ENCODE results near the gene MAGI2.

The MAGI2 gene

DNA sequence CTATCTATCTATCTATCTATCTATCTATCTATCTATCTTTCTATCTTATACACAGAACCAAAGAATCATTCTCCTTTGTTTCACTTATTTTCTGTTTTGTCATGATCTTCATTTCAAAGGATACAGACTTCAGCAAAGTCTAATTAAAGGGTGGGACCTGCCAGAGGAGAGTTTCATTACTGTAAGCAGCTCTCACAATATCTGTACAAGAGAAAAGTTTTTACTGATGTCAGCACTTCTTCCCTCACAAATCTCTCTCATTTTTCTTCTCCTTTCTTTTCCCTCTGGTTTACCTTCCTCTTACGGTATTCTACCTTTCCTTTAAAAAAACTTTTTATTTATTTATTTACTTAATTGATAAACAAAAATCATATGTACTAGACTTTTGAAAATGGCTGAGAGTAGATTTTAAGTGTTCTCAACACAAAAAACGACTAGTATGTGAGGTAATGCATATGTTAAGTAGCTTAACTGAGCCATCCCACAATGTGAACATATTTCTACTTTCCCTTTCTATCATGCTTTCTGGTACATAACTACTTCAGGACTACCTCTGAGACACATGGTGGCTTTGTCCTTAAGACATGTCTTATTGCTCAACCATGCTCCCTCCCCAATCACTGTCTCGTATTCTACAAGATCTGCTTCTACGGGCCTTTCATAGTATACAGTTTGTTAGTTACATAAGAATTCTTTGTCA is 955.6 kb downstream of the MAGI2 start:
- no peak for DNase-seq (ENCODE audit: low spot score)
- CTCF ChIA-PET, result no interaction called here
- no peak overlapping the region for H3K27ac ChIP-seq
- TF ChIP-seq, protein P1, sequence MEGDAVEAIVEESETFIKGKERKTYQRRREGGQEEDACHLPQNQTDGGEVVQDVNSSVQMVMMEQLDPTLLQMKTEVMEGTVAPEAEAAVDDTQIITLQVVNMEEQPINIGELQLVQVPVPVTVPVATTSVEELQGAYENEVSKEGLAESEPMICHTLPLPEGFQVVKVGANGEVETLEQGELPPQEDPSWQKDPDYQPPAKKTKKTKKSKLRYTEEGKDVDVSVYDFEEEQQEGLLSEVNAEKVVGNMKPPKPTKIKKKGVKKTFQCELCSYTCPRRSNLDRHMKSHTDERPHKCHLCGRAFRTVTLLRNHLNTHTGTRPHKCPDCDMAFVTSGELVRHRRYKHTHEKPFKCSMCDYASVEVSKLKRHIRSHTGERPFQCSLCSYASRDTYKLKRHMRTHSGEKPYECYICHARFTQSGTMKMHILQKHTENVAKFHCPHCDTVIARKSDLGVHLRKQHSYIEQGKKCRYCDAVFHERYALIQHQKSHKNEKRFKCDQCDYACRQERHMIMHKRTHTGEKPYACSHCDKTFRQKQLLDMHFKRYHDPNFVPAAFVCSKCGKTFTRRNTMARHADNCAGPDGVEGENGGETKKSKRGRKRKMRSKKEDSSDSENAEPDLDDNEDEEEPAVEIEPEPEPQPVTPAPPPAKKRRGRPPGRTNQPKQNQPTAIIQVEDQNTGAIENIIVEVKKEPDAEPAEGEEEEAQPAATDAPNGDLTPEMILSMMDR (conservative IDR thresholded peaks at IDR 0.05; ENCODE audit: low read depth), result no peak
- POLR2A ChIA-PET (ENCODE audit: low non-redundant PET), result no interaction called here

DNA sequence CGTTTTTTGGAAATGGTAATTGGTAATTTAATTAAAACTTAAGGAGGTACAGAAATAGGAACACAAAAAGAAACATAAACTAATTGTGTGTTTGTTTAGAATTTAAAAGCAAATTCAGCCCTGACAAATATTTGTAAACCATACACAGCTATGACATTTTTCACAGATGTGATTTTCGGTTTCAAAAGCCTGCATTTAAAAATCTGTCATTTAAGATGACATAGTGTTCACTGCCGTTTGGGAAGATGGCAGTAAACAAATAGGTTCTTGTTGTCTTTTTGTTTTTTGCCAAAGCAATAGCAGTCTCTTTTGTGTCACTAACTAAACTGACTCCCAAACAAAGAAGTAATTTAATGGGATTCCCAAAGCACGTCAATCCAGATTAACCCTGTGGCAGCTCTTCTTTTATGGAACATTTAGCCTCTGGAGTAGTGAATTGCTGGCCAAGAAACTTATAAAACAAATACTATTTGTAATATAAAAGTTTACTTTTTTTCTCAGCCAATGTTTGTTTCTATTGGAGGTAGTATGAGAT is 957.3 kb downstream of the MAGI2 start:
- POLR2A ChIA-PET (ENCODE audit: low non-redundant PET), result no interaction called here
- H3K27ac ChIP-seq, result no peak overlapping the region
- no peak for DNase-seq (ENCODE audit: low spot score)
- CTCF ChIA-PET, result no interaction called here
- TF ChIP-seq, protein P1 (conservative IDR thresholded peaks at IDR 0.05; ENCODE audit: low read depth), result no peak

DNA sequence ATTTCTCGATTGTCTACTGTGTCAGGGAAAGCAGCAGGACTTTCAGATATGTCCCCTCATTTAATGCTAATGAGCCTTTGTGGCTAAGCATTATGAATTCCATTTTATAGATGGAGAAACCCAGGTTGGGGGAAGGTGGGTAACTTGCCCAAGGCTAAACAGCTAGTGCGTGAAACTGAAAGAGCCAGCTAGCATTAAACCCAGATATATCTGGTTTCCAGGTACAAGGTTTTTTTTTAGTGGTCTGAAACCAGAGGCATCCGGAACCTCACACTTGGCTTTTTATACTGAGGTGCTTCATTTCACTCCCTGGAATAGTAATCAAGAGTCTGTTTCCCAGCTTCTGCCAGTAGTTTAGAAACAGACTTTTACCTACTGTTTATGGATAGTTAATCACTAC is 960.1 kb downstream of the MAGI2 start:
- no peak overlapping the region for H3K27ac ChIP-seq
- no peak for DNase-seq (ENCODE audit: low spot score)
- POLR2A ChIA-PET (ENCODE audit: low non-redundant PET), result no interaction called here
- TF ChIP-seq, protein P1 (conservative IDR thresholded peaks at IDR 0.05; ENCODE audit: low read depth), result no peak
- CTCF ChIA-PET, result interaction anchor here (0.6 to 1.1 kb wide), 2 partner anchors 191 to 325 kb away, joined by 3 to 4 read pairs; no protein-coding TSS in a partner anchor

DNA sequence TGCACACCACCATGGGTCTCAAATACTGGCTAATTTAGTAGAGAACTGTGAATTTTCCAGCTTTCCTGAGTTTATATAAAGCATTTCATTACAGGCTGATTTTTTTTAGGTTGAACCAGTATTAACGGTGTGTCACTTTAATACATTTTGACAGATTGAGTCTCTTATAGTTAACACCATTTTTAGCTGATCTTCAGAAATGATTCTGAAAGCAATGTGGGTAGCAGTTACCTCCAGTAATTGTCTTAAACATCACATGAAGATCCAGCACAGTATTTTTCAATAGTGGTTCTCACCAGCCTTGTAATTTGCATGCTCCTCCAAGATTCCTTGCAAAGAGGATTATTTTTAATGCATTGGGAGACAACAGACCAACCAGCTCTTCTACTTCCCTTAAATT is 961.3 kb downstream of the MAGI2 start:
- H3K27ac ChIP-seq, result no peak overlapping the region
- TF ChIP-seq, protein P1 (conservative IDR thresholded peaks at IDR 0.05; ENCODE audit: low read depth), result no peak
- no peak for DNase-seq (ENCODE audit: low spot score)
- POLR2A ChIA-PET (ENCODE audit: low non-redundant PET), result no interaction called here
- CTCF ChIA-PET, result no interaction called here

DNA sequence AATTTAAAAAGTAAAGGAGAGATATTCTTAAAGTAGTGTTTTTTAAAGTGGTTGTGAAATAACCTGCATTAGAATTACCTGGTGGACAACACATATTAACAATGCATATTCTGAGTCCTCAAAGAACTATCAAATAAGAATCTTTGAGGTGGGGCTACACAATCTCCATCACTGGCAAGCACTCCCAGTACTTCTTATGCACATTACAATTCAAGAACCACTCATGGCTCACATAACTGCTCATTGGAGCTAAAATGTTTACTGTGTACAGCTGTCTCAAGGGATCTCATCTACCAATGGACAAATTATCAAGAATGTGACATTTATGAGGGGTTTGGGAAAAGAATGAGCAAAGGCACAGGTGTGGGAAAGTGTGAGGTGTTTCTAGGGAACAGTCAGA is 962.9 kb downstream of the MAGI2 start:
- TF ChIP-seq, protein P1 (conservative IDR thresholded peaks at IDR 0.05; ENCODE audit: low read depth), result no peak
- H3K27ac ChIP-seq, result no peak overlapping the region
- DNase-seq (ENCODE audit: low spot score), result no peak
- ChIA-PET CTCF (no interaction called here), POLR2A (ENCODE audit: low non-redundant PET) (no interaction called here)

DNA sequence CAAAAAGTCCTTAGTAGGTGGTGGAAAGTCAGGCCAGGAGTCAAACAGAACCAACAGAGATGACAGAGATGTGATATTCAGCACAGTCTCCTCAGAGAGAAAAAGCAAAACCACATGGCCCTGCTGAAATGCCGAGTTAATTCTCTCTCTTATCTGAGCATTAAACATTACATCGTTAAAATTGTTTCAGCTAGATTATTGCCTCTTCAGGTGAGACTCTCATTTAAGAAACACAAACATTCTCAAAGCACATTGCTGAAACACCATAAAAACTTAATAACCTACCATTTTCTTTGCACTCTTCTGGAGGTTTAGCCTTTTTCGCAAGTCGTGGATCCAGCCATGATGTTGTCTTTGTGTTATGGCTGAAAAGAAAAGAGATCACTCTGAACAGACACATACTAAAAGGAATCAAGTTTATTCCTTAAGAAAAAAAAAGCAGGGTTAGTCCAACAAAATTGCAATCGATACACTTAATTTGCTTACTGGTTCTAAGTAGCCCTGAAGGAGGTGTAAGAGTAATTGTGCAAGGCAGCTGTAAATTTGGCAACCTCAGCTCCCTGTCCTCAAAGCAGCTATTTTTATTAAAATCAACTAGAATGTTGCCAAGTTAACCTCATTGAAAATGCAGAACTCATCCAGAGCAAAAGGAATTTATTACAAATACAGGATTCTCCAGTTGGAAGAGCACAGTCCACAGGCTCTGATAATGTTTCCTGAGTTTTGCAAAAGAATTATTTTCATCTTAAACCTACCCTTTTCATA is 963.8 kb downstream of the MAGI2 start:
- POLR2A ChIA-PET (ENCODE audit: low non-redundant PET), result no interaction called here
- DNase-seq (ENCODE audit: low spot score), result no peak
- no peak overlapping the region for H3K27ac ChIP-seq
- CTCF ChIA-PET, result interaction anchor here (0.6 kb wide), 2 partner anchors 301 to 378 kb away, joined by 4 read pairs; no protein-coding TSS in a partner anchor
- TF ChIP-seq, protein P1 (conservative IDR thresholded peaks at IDR 0.05; ENCODE audit: low read depth), result no peak
